ENCODE measurements around the gene NIF3L1. TPM values are rescaled to one million over a fixed set of nuclear protein-coding genes. Genes with fewer than 3 reads are reported as not detected.

Gene NIF3L1
- total and polyA plus RNA-seq, 2 of the 8 experiments (the other 6 are each of a cell fraction or from before 2014, with no cell fraction given): 63.4 to 126 TPM

GRCh38 chr2:200847269-200847668, 41.9 kb upstream of the NIF3L1 start:
- POLR2A ChIA-PET (ENCODE audit: partially characterized antibody): interaction anchor here (1.1 to 1.4 kb wide), 2 partner anchors 11 to 17 kb away, joined by 3 to 4 read pairs; partner anchors contain the start of gene CLK1
- H3K4me2 ChIP-seq (ENCODE audit: insufficient read depth in 1 of 2, low read depth in 2 of 2, low read length in 2 of 2): no peak overlapping the region
- no peaks in the 10 kb centered on the region for H3K79me2 ChIP-seq (ENCODE audit: control insufficient read depth in 1 of 2, insufficient read depth in 2 of 2, low read length in 2 of 2)
- H3K27ac ChIP-seq (ENCODE audit: low read depth, low read length): no peak overlapping the region
- H4K8ac ChIP-seq (ENCODE audit: extremely low read depth, insufficient read depth, low read length): no peak overlapping the region
- CTCF ChIA-PET (ENCODE audit: partially characterized antibody): interaction anchor here (1.2 kb wide), 1 partner anchor 9 kb away, joined by 3 read pairs; no protein-coding TSS in a partner anchor
- H3K4me1 ChIP-seq (replicated peaks in 1 of 4; ENCODE audit: control insufficient read depth in 3 of 4, insufficient read depth in 4 of 4, low read length in 3 of 4): no peaks in the 10 kb centered on the region
- peaks cover 0 to 14% (median 2%) of the 10 kb centered on the region in 4 experiments; a peak in 5 of 8 replicates for H3K36me3 ChIP-seq (ENCODE audit: control insufficient read depth in 2 of 4, insufficient read depth in 4 of 4, low read length in 3 of 4)
- H4K5ac ChIP-seq (ENCODE audit: insufficient read length, low read depth, low read length): no peak overlapping the region
- TF ChIP-seq BCL11A (IDR thresholded peaks at IDR 0.05; ENCODE audit: low read depth in 2 of 2, low read length in 2 of 2) (no peak), MAFK (IDR thresholded peaks at IDR 0.05; ENCODE audit: low read depth, low read length) (no peak), KDM1A (IDR thresholded peaks at IDR 0.05; ENCODE audit: borderline replicate concordance, low read length) (no peak), CTBP2 (IDR thresholded peaks at IDR 0.05; ENCODE audit: borderline replicate concordance, insufficient read depth, insufficient read length, low read length) (no peak), JUN (IDR thresholded peaks at IDR 0.05; ENCODE audit: low read depth, low read length) (no peak)
- H4K20me1 ChIP-seq (replicated peaks in 1 of 2; ENCODE audit: control insufficient read depth in 1 of 2, insufficient read depth in 2 of 2, low read length in 2 of 2): no peaks in the 10 kb centered on the region
- no peak overlapping the region for H2BK5ac ChIP-seq (ENCODE audit: low read depth, low read length)
- no peak overlapping the region for H3K4ac ChIP-seq (replicated peaks; ENCODE audit: insufficient read length, low read depth, low read length)
- no peak overlapping the region for H2BK120ac ChIP-seq (replicated peaks; ENCODE audit: low read depth, low read length)
- no peak overlapping the region for H3K18ac ChIP-seq (ENCODE audit: extremely low read depth, low read length)
- H3K4me3 ChIP-seq (ENCODE audit: extremely low read depth in 1 of 4, insufficient read depth in 2 of 4, low read depth in 3 of 4, low read length in 4 of 4): no peak overlapping the region
- no peak overlapping the region for H4K91ac ChIP-seq (replicated peaks; ENCODE audit: insufficient read length, low read length)
- no peak overlapping the region for H3K9ac ChIP-seq (replicated peaks in 1 of 4; ENCODE audit: extremely low read depth in 1 of 4, low read depth in 3 of 4, low read length in 3 of 4)
- no peak overlapping the region for H3K14ac ChIP-seq (ENCODE audit: insufficient read length)
- FAIRE-seq (no peak), DNase-seq (ENCODE audit: low read depth in 1 of 2, low spot score in 2 of 2) (peak in 1 of 2 experiments; percentile 20)
- H3K79me1 ChIP-seq (ENCODE audit: low read depth, low read length): no peaks in the 10 kb centered on the region
- H3K27me3 ChIP-seq (replicated peaks in 1 of 4; ENCODE audit: control insufficient read depth in 3 of 4, extremely low read depth in 1 of 4, insufficient read depth in 3 of 4, low read length in 3 of 4): no peaks in the 10 kb centered on the region
- H3K23me2 ChIP-seq (ENCODE audit: low read depth, low read length): no peaks in the 10 kb centered on the region
- no peak overlapping the region for H3K56ac ChIP-seq (replicated peaks; ENCODE audit: insufficient read length, low read depth, low read length)
- no peak overlapping the region for H2BK15ac ChIP-seq (ENCODE audit: low read length)
- no peaks in the 10 kb centered on the region for H3K9me3 ChIP-seq (ENCODE audit: insufficient read depth in 2 of 2, low read depth in 1 of 2, low read length in 1 of 2)
- H2AFZ ChIP-seq (ENCODE audit: low read length): no peak overlapping the region
- no peak overlapping the region for H3K23ac ChIP-seq (ENCODE audit: insufficient read length)
- no peak overlapping the region for H2AK5ac ChIP-seq (ENCODE audit: low read depth, low read length)
- H2BK20ac ChIP-seq (ENCODE audit: low read length): no peak overlapping the region
- H2BK12ac ChIP-seq (ENCODE audit: low read depth, low read length): no peak overlapping the region
